Keratinocyte (primary cell): ENCODE results near the gene BLMH. TPM values are rescaled to one million over a fixed set of nuclear protein-coding genes. Genes with fewer than 3 reads are reported as not detected.

Experiments
- DNase-seq: peaks from one replicate; pipeline ENCODE4 v3.0.0-alpha.2; 2011; ENCODE audit warnings: low read depth, missing footprints, low spot score
- FAIRE-seq: peaks from 2 replicates; lab custom pipeline; 2011; peaks lifted over from hg19 to GRCh38; lab: Jason Lieb, UNC
- H2AFZ ChIP-seq: 2 replicates; pipeline ENCODE4 v1.6.0; 2012; ENCODE audit warnings: low read length, control low read depth, inconsistent platforms; ENCODE audit not compliant: control insufficient read depth
- H3K27ac ChIP-seq: 2 replicates; pipeline ENCODE4 v1.5.1; 2011; ENCODE audit warnings: low read length; ENCODE audit not compliant: control insufficient read depth, insufficient read depth
- H3K27me3 ChIP-seq: 3 replicates; pipeline ENCODE4 v1.6.0; 2011; ENCODE audit warnings: low read length; ENCODE audit not compliant: control insufficient read depth, insufficient read depth; ENCODE audit errors: extremely low read depth
- H3K36me3 ChIP-seq, 2 experiments: 2 replicates in 1 of 2; 3 replicates in 1 of 2; pipeline ENCODE4 v1.5.1; 2011; ENCODE audit warnings: low read length in 2 of 2, mild to moderate bottlenecking in 1 of 2; ENCODE audit not compliant: control insufficient read depth in 2 of 2, insufficient read depth in 2 of 2; ENCODE audit errors: extremely low read depth in 1 of 2
- H3K4me1 ChIP-seq: 3 replicates; pipeline ENCODE4 v1.5.1; 2011; ENCODE audit warnings: low read length; ENCODE audit not compliant: control insufficient read depth, insufficient read depth; ENCODE audit errors: extremely low read depth
- H3K4me2 ChIP-seq: 3 replicates; pipeline ENCODE4 v1.6.0; 2011; ENCODE audit warnings: low read depth, low read length; ENCODE audit not compliant: control insufficient read depth, insufficient read depth; ENCODE audit errors: extremely low read depth
- H3K4me3 ChIP-seq, 3 experiments: fragments of 200-600 bp in 1 of 3; sonication (generic) in 1 of 3; 2 replicates in 2 of 3; 3 replicates in 1 of 3; pipeline ENCODE4 v1.5.1; 2011 to 2016; ENCODE audit warnings: low read length in 3 of 3, mild to moderate bottlenecking in 3 of 3, control low read depth in 2 of 3, inconsistent platforms in 1 of 3, low read depth in 1 of 3, mixed read lengths in 1 of 3, mixed run types in 1 of 3, moderate library complexity in 1 of 3; ENCODE audit not compliant: control insufficient read depth in 2 of 3, insufficient read depth in 2 of 3; ENCODE audit errors: extremely low read depth in 1 of 3
- H3K79me2 ChIP-seq: 2 replicates; pipeline ENCODE4 v1.6.0; 2012; ENCODE audit warnings: low read length; ENCODE audit not compliant: control insufficient read depth, insufficient read depth
- H3K9ac ChIP-seq: 3 replicates; pipeline ENCODE4 v1.6.0; 2011; ENCODE audit warnings: low read length; ENCODE audit not compliant: control insufficient read depth, insufficient read depth; ENCODE audit errors: extremely low read depth
- H3K9me1 ChIP-seq: 3 replicates; pipeline ENCODE4 v1.6.0; 2011; ENCODE audit warnings: low read length; ENCODE audit not compliant: control insufficient read depth, insufficient read depth; ENCODE audit errors: extremely low read depth
- H3K9me3 ChIP-seq: 2 replicates; pipeline ENCODE4 v1.5.1; 2012; ENCODE audit warnings: low read depth, low read length; ENCODE audit not compliant: control insufficient read depth
- H4K20me1 ChIP-seq: 3 replicates; pipeline ENCODE4 v1.6.0; 2011; ENCODE audit warnings: low read length; ENCODE audit not compliant: control insufficient read depth, insufficient read depth; ENCODE audit errors: extremely low read depth
- CTCF ChIP-seq, 3 experiments: IDR thresholded peaks in 1 of 3; conservative IDR thresholded peaks in 1 of 3; optimal IDR thresholded peaks in 1 of 3; 2 replicates in 2 of 3; 3 replicates in 1 of 3; pipeline versions ENCODE3 to v1.5.1; 2011; ENCODE audit warnings: low read length in 3 of 3, mild to moderate bottlenecking in 3 of 3, moderate library complexity in 2 of 3, control low read depth in 1 of 3, inconsistent platforms in 1 of 3; ENCODE audit not compliant: insufficient read depth in 2 of 3; ENCODE audit errors: extremely low read depth in 1 of 3
- EZH2 ChIP-seq: IDR thresholded peaks from one replicate; pipeline ENCODE4 v1.6.1; 2012; ENCODE audit warnings: inconsistent platforms, mild to moderate bottlenecking, low read length, moderate library complexity
- dilution Hi-C: fragments of 300-500 bp; cut with MboI; formaldehyde crosslinking; loops from one replicate; pipeline ENCODE4 v1.7.0; 2020; ENCODE audit warnings: low sequenced_read_pairs; ENCODE audit not compliant: extremely low pct_ligation_motif_present
- polyA plus RNA-seq, 5 experiments: library from polyadenylated mRNA; depleted of rRNA in 3 of 5; stranded (reverse) in 3 of 5; stranded (forward) in 1 of 5; unstranded in 1 of 5; fragments of >200 nt; gene quantifications; 1 replicate in 1 of 5; 2 replicates in 3 of 5; 3 replicates in 1 of 5; pipeline versions ENCODE4 v1.2.1 to v1.2.3, GENCODE V29; 2011 to 2012; ENCODE audit warnings: missing spikeins in 2 of 5, low read depth in 1 of 5, low replicate concordance in 1 of 5

Gene BLMH
- polyA plus RNA-seq, 1 donor (not counting 4 experiments of a cell fraction or from before 2014, with no cell fraction given) = 4.2 TPM

DNA sequence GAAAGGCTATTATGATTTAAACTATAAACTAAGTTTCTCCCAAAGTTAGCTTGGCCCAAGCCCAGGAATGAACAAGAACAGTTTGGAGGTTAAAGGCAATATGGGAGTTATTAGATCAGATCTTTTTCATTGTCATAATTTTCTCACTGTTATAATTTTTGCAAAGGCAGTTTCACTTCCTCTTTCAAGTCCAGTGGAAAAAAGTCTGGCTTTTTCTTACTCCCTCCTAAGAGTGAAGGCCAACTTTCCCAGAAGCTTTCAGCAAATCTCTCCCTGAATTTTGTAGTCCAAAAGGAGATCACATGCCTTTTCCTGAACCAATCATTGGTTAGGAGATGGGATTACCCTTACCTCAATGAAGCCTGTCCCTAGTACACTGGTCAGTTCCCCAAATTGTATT, 9.1 kb upstream of the BLMH start:
- peaks cover 2% of the 10 kb centered on the region for H4K20me1 ChIP-seq
- no peaks in the 10 kb centered on the region for H3K9me1 ChIP-seq
- FAIRE-seq (no peak), DNase-seq (no peak)
- H3K9me3 ChIP-seq = peaks cover 3% of the 10 kb centered on the region
- H3K4me3 ChIP-seq = no peak overlapping the region
- no peaks in the 10 kb centered on the region for H3K79me2 ChIP-seq
- H2AFZ ChIP-seq = no peak overlapping the region
- no peaks in the 10 kb centered on the region for H3K4me1 ChIP-seq
- TF ChIP-seq CTCF (optimal IDR thresholded peaks at IDR 0.05 in 1 of 3, IDR thresholded peaks at IDR 0.05 in 1 of 3, conservative IDR thresholded peaks at IDR 0.05 in 1 of 3; ENCODE audit: extremely low read depth in 1 of 3, insufficient read depth in 2 of 3, low read length in 3 of 3) (no peak), EZH2 (no peak)
- H3K27me3 ChIP-seq = peaks cover 42% of the 10 kb centered on the region
- no peak overlapping the region for H3K4me2 ChIP-seq
- H3K9ac ChIP-seq = no peak overlapping the region
- H3K36me3 ChIP-seq = no peaks in the 10 kb centered on the region
- H3K27ac ChIP-seq = no peak overlapping the region
- dilution Hi-C loops = no loop called here

GRCh38 chr17:30299000-30299399, 7.3 kb upstream of the BLMH start:
- TF ChIP-seq EZH2 (no peak), CTCF (optimal IDR thresholded peaks at IDR 0.05 in 1 of 3, IDR thresholded peaks at IDR 0.05 in 1 of 3, conservative IDR thresholded peaks at IDR 0.05 in 1 of 3; ENCODE audit: extremely low read depth in 1 of 3, insufficient read depth in 2 of 3, low read length in 3 of 3) (peak in 1 of 3 experiments; percentile 17)
- H3K9me1 ChIP-seq = no peaks in the 10 kb centered on the region
- no peak overlapping the region for H3K4me3 ChIP-seq
- dilution Hi-C loops = no loop called here
- no peak overlapping the region for H3K27ac ChIP-seq
- no peak for FAIRE-seq
- H2AFZ ChIP-seq = no peak overlapping the region
- DNase-seq = no peak
- no peaks in the 10 kb centered on the region for H3K36me3 ChIP-seq
- no peaks in the 10 kb centered on the region for H3K79me2 ChIP-seq
- no peak overlapping the region for H3K4me2 ChIP-seq
- peaks cover 3% of the 10 kb centered on the region for H3K9me3 ChIP-seq
- H3K9ac ChIP-seq = no peak overlapping the region
- peaks cover 56% of the 10 kb centered on the region for H3K27me3 ChIP-seq
- H3K4me1 ChIP-seq = no peaks in the 10 kb centered on the region
- H4K20me1 ChIP-seq = peaks cover 2% of the 10 kb centered on the region
